Endothelial cell (in vitro differentiated cells): ENCODE measurements around the gene KAZN. TPM values are rescaled to one million over a fixed set of nuclear protein-coding genes. Genes with fewer than 3 reads are reported as not detected.

Source experiments
- DNase-seq: peaks from one replicate; pipeline ENCODE4 v3.0.0; 2021; ENCODE audit warnings: low spot score
- H3K27ac Mint-ChIP-seq: one replicate; pipeline ENCODE4 v1.8.0; 2021; ENCODE audit warnings: mixed read lengths, inconsistent platforms; ENCODE audit not compliant: unreplicated experiment
- H3K27me3 Mint-ChIP-seq: one replicate; pipeline ENCODE4 v1.8.0; 2021; ENCODE audit warnings: mild to moderate bottlenecking, moderate library complexity, mixed read lengths, inconsistent platforms; ENCODE audit not compliant: unreplicated experiment
- H3K36me3 Mint-ChIP-seq: one replicate; pipeline ENCODE4 v1.8.0; 2021; ENCODE audit warnings: mild to moderate bottlenecking, low read depth, mixed read lengths, inconsistent platforms; ENCODE audit not compliant: unreplicated experiment
- H3K4me1 Mint-ChIP-seq: one replicate; pipeline ENCODE4 v1.8.0; 2021; ENCODE audit warnings: mild to moderate bottlenecking, mixed read lengths, inconsistent platforms; ENCODE audit not compliant: unreplicated experiment
- H3K4me3 Mint-ChIP-seq: one replicate; pipeline ENCODE4 v1.8.0; 2021; ENCODE audit warnings: mild to moderate bottlenecking, mixed read lengths, inconsistent platforms; ENCODE audit not compliant: unreplicated experiment
- H3K9me3 Mint-ChIP-seq: one replicate; pipeline ENCODE4 v1.8.0; 2021; ENCODE audit warnings: mixed read lengths, inconsistent platforms; ENCODE audit not compliant: unreplicated experiment
- CTCF ChIP-seq: fragments of 200-600 bp; sonication (generic); IDR thresholded peaks from one replicate; pipeline ENCODE4 v1.5.0; 2021; ENCODE audit warnings: antibody characterized with exemption; ENCODE audit not compliant: unreplicated experiment
- total RNA-seq: library from RNA; stranded (reverse); fragmentation: NEBNext Ultra II Directional; extraction: Animal tissue kit (Norgen Biotek cat#: 25700); gene quantifications from one replicate; pipeline ENCODE4 v1.2.1, GENCODE V29; 2021; ENCODE audit not compliant: unreplicated experiment

Gene KAZN
- total RNA-seq, 1 donor from 2014 or later, result 10.1 TPM

GRCh38 chr1:14841456-14841855, 243.0 kb downstream of the KAZN start:
- Mint-ChIP-seq H3K4me3 (no peak overlapping the region), H3K36me3 (peaks cover 5% of the 10 kb centered on the region), H3K27me3 (peaks cover 8% of the 10 kb centered on the region), H3K27ac (no peak overlapping the region), H3K9me3 (peaks cover 11% of the 10 kb centered on the region), H3K4me1 (no peaks in the 10 kb centered on the region)
- TF ChIP-seq CTCF, result no peak
- DNase-seq, result no peak

- Mint-ChIP-seq H3K4me3 (no peak overlapping the region), H3K4me1 (no peaks in the 10 kb centered on the region), H3K36me3 (peaks cover 5% of the 10 kb centered on the region), H3K27me3 (peaks cover 8% of the 10 kb centered on the region), H3K27ac (peak overlapping the region; percentile 40), H3K9me3 (peaks cover 11% of the 10 kb centered on the region)
- DNase-seq, result no peak
- TF ChIP-seq CTCF, result no peak
Observed at GRCh38 chr1:14841951-14842350, 243.5 kb downstream of the KAZN start.

- no peak overlapping the region for H3K27ac Mint-ChIP-seq
- H3K36me3 Mint-ChIP-seq, result peaks cover 5% of the 10 kb centered on the region
- H3K4me1 Mint-ChIP-seq, result no peaks in the 10 kb centered on the region
- no peak for TF ChIP-seq CTCF
- no peak overlapping the region for H3K4me3 Mint-ChIP-seq
- DNase-seq, result no peak
- H3K9me3 Mint-ChIP-seq, result peaks cover 11% of the 10 kb centered on the region
- H3K27me3 Mint-ChIP-seq, result peaks cover 8% of the 10 kb centered on the region
Observed at GRCh38 chr1:14842361-14842760, 243.9 kb downstream of the KAZN start.

- Mint-ChIP-seq H3K9me3 (peaks cover 11% of the 10 kb centered on the region), H3K36me3 (peaks cover 5% of the 10 kb centered on the region), H3K27ac (no peak overlapping the region), H3K4me1 (no peaks in the 10 kb centered on the region), H3K4me3 (no peak overlapping the region), H3K27me3 (peaks cover 8% of the 10 kb centered on the region)
- TF ChIP-seq CTCF, result no peak
- no peak for DNase-seq
Observed at GRCh38 chr1:14842891-14843290, 244.4 kb downstream of the KAZN start.

- Mint-ChIP-seq H3K4me1 (no peaks in the 10 kb centered on the region), H3K36me3 (peaks cover 5% of the 10 kb centered on the region), H3K27ac (no peak overlapping the region), H3K4me3 (no peak overlapping the region), H3K9me3 (peaks cover 11% of the 10 kb centered on the region), H3K27me3 (peaks cover 8% of the 10 kb centered on the region)
- no peak for DNase-seq
- no peak for TF ChIP-seq CTCF
Observed at GRCh38 chr1:14843525-14843924, 245.0 kb downstream of the KAZN start.
